HepG2 (cell line): ENCODE data around the gene TTC39C. TPM values are rescaled to one million over a fixed set of nuclear protein-coding genes. Genes with fewer than 3 reads are reported as not detected.

Experiments
- ATAC-seq: fragments of 200-7000 bp; cut with Tn5 transposase; 3 replicates; pipeline ENCODE4 v1.9.1; 2020; ENCODE audit warnings: mild to moderate bottlenecking, moderate library complexity
- BruUV-seq: library from RNA; stranded (reverse); fragments of 400-500 nt; replicated peaks from 2 replicates; lab custom pipeline; 2021; lab: Mats Ljungman, UMichigan
- CTCF ChIA-PET: fragments of 300-600 bp; formaldehyde crosslinking; extraction: SDS; loops from one replicate; lab custom pipeline; 2021; ENCODE audit warnings: low total read pairs, inconsistent platforms, low intra/inter-chr PET ratio; lab: Yijun Ruan, JAX
- POLR2A ChIA-PET: fragments of 350-600 bp; sonication (Branson Sonifier 250); formaldehyde crosslinking; loops from one replicate; lab custom pipeline; 2020; ENCODE audit warnings: antibody characterized with exemption, inconsistent platforms; lab: Yijun Ruan, JAX
- DNase-seq: peaks from one replicate; pipeline ENCODE4 v3.0.0-alpha.2; 2015; ENCODE audit warnings: low spot score
- FAIRE-seq: peaks from 3 replicates; lab custom pipeline; 2011; peaks lifted over from hg19 to GRCh38; lab: Jason Lieb, UNC
- H2AFZ ChIP-seq: one replicate; pipeline ENCODE4 v1.6.1; 2011; ENCODE audit warnings: low read length, inconsistent platforms
- H3K27ac ChIP-seq: fragments of 300-600 bp; 3 replicates; pipeline ENCODE4 v1.8.0; 2011; ENCODE audit warnings: mixed run types, mild to moderate bottlenecking, mixed read lengths, low read length, inconsistent platforms; ENCODE audit not compliant: insufficient read depth; ENCODE audit errors: extremely low read length
- H3K27me3 ChIP-seq, 2 experiments: fragments of 200-600 bp in 1 of 2; 2 replicates in 1 of 2; 3 replicates in 1 of 2; pipeline versions ENCODE4 v1.6.0 to v1.8.0; 2011; ENCODE audit warnings: low read length in 2 of 2, mild to moderate bottlenecking in 2 of 2, moderate library complexity in 2 of 2, inconsistent platforms in 1 of 2; ENCODE audit not compliant: insufficient read depth in 2 of 2, control insufficient read depth in 1 of 2
- H3K36me3 ChIP-seq, 2 experiments: fragments of 200-600 bp in 1 of 2; replicated peaks in 1 of 2; 2 replicates in 1 of 2; 3 replicates in 1 of 2; pipeline versions ENCODE4 v1.5.1 to v1.8.0; 2011; ENCODE audit warnings: low read length in 2 of 2, inconsistent platforms in 1 of 2; ENCODE audit not compliant: insufficient read depth in 2 of 2, control insufficient read depth in 1 of 2
- H3K4me1 ChIP-seq: 2 replicates; pipeline ENCODE4 v1.5.1; 2012; ENCODE audit warnings: low read length, inconsistent platforms; ENCODE audit not compliant: insufficient read depth
- H3K4me2 ChIP-seq: 2 replicates; pipeline ENCODE4 v1.6.0; 2011; ENCODE audit warnings: low read depth, low read length, inconsistent platforms
- H3K4me3 ChIP-seq, 3 experiments: fragments of 200-600 bp in 1 of 3; sonication (generic), shearing (Covaris generic) in 1 of 3; replicated peaks in 1 of 3; 2 replicates each; pipeline ENCODE4 v1.5.1; 2011 to 2016; ENCODE audit warnings: low read length in 3 of 3, inconsistent platforms in 2 of 3, low read depth in 2 of 3, mild to moderate bottlenecking in 2 of 3, control low read depth in 1 of 3, mixed read lengths in 1 of 3; ENCODE audit not compliant: insufficient read depth in 1 of 3
- H3K79me2 ChIP-seq: one replicate; pipeline ENCODE4 v1.6.1; 2011; ENCODE audit warnings: low read length, inconsistent platforms; ENCODE audit not compliant: insufficient read depth
- H3K9ac ChIP-seq: 2 replicates; pipeline ENCODE4 v1.6.0; 2011; ENCODE audit warnings: mild to moderate bottlenecking, low read depth, low read length, inconsistent platforms; ENCODE audit not compliant: insufficient read depth
- H3K9me3 ChIP-seq: 2 replicates; pipeline ENCODE4 v1.5.1; 2012; ENCODE audit warnings: mild to moderate bottlenecking, low read length
- H4K20me1 ChIP-seq: 2 replicates; pipeline ENCODE4 v1.6.0; 2011; ENCODE audit warnings: inconsistent platforms, mild to moderate bottlenecking, low read length, moderate library complexity; ENCODE audit not compliant: insufficient read depth
- GABPA ChIP-seq, 2 experiments: IDR thresholded peaks; 2 replicates each; pipeline ENCODE4 v1.6.1; 2011 to 2016; ENCODE audit warnings: low read depth in 2 of 2, low read length in 1 of 2, missing biosample characterization in 1 of 2, missing genetic modification characterization in 1 of 2
- KAT7 ChIP-seq: IDR thresholded peaks from 2 replicates; pipeline ENCODE4 v1.6.1; 2018; ENCODE audit warnings: borderline replicate concordance, missing compliant biosample characterization
- SIN3B ChIP-seq: fragments of 150-350 bp; IDR thresholded peaks from 2 replicates; pipeline ENCODE4 v1.6.1; 2014; ENCODE audit warnings: low read length
- YEATS2 ChIP-seq: sonication (generic); formaldehyde crosslinking; IDR thresholded peaks from 2 replicates; pipeline ENCODE4 v1.4.0; 2020; ENCODE audit warnings: missing genetic modification reagents, borderline replicate concordance
- ZFP36L1 ChIP-seq: sonication (generic); formaldehyde crosslinking; IDR thresholded peaks from 2 replicates; pipeline ENCODE4 v1.8.0; 2022; ENCODE audit warnings: mild to moderate bottlenecking, missing genetic modification reagents, moderate library complexity
- ZMYM2 ChIP-seq: sonication (generic); formaldehyde crosslinking; IDR thresholded peaks from 2 replicates; pipeline ENCODE4 v1.8.0; 2022; ENCODE audit warnings: mild to moderate bottlenecking, missing genetic modification reagents
- WGBS: methylation state at CpG from one replicate; pipeline ENCODE4 v1.1.6; 2017; ENCODE audit warnings: low lambda C conversion rate; 5-methylcytosine and 5-hydroxymethylcytosine counted together
- in situ Hi-C: cut with HindIII; loops from 2 replicates; pipeline ENCODE4 v1.10.0; 2017; ENCODE audit warnings: low pct_unique_long_range_greater_than_20kb; ENCODE audit not compliant: extremely low pct_ligation_motif_present
- intact Hi-C: fragments of 100-400 bp; cut with micrococcal nuclease; formaldehyde crosslinking; loops from one replicate; pipeline ENCODE4 v1.10.0; 2022; ENCODE audit not compliant: unreplicated experiment
- polyA plus RNA-seq, 8 experiments: library from polyadenylated mRNA; depleted of rRNA in 3 of 8; stranded (reverse) in 7 of 8; unstranded in 1 of 8; fragments of >200 nt; fragmentation: Illumina TruSeq in 4 of 8; extraction: Trizol in 4 of 8; gene quantifications; 2 replicates each; pipeline versions ENCODE4 v1.2.1 to v1.2.3, GENCODE V29; 2011 to 2016; ENCODE audit warnings: low read depth in 4 of 8, missing spikeins in 1 of 8, mixed read lengths in 1 of 8; ENCODE audit not compliant: insufficient read depth in 1 of 8
- total RNA-seq, 5 experiments: library from RNA; depleted of rRNA; stranded (reverse); fragments of >200 nt; fragmentation: Illumina TruSeq; extraction: Trizol; gene quantifications; 2 replicates each; pipeline ENCODE4 v1.2.3, GENCODE V29; 2016; ENCODE audit warnings: low read depth in 1 of 5
- TF ChIP-seq, protein P1 (sequence below), 2 experiments: fragments of 450-650 bp in 1 of 2; sonication (generic) in 1 of 2; formaldehyde crosslinking in 1 of 2; IDR thresholded peaks; 2 replicates each; pipeline versions ENCODE4 v1.6.1 to v1.8.0; 2016 to 2022; ENCODE audit warnings: antibody characterized with exemption in 1 of 2, mild to moderate bottlenecking in 1 of 2, missing genetic modification reagents in 1 of 2
- TF ChIP-seq, protein P2 (sequence below): IDR thresholded peaks from 2 replicates; pipeline ENCODE4 v1.6.1; 2016; ENCODE audit warnings: low read depth, control low read depth

Gene TTC39C
- total and polyA plus RNA-seq, 2 of the 13 experiments (the other 11 are each of a cell fraction or from before 2014, with no cell fraction given), result 19.1 to 25.9 TPM

DNA sequence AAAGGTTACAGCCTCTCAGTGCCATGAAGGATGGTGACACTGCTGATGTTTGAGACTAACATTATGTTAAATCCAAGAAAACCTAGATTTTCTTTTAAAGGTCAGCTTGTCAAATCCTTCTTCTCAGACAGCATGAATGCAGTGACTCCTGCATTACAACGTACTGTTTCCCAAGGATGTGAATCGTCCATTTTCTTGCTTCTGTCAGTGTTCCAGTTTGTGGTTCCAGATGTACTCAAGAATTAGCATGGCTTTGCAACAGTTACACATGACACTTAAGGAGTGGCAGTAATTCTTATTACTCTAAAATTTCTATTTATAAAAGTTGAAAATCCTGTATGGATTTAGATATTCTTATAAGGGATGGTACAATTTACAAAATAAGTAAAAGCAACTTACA, 1.5 kb upstream of the TTC39C start:
- Histone ChIP-seq H3K27me3 (peaks cover 0 to 36% of the 10 kb centered on the region in 2 experiments; a peak in 3 of 5 replicates), H3K4me1 (peaks cover 23% of the 10 kb centered on the region)
- WGBS, result 32% methylated on average over 2 of the region's 2 CpGs
- no peak for TF ChIP-seq ZFP36L1 (CRISPR knock-in tag)
- TF ChIP-seq ZMYM2, result no peak
- TF ChIP-seq, protein P1, sequence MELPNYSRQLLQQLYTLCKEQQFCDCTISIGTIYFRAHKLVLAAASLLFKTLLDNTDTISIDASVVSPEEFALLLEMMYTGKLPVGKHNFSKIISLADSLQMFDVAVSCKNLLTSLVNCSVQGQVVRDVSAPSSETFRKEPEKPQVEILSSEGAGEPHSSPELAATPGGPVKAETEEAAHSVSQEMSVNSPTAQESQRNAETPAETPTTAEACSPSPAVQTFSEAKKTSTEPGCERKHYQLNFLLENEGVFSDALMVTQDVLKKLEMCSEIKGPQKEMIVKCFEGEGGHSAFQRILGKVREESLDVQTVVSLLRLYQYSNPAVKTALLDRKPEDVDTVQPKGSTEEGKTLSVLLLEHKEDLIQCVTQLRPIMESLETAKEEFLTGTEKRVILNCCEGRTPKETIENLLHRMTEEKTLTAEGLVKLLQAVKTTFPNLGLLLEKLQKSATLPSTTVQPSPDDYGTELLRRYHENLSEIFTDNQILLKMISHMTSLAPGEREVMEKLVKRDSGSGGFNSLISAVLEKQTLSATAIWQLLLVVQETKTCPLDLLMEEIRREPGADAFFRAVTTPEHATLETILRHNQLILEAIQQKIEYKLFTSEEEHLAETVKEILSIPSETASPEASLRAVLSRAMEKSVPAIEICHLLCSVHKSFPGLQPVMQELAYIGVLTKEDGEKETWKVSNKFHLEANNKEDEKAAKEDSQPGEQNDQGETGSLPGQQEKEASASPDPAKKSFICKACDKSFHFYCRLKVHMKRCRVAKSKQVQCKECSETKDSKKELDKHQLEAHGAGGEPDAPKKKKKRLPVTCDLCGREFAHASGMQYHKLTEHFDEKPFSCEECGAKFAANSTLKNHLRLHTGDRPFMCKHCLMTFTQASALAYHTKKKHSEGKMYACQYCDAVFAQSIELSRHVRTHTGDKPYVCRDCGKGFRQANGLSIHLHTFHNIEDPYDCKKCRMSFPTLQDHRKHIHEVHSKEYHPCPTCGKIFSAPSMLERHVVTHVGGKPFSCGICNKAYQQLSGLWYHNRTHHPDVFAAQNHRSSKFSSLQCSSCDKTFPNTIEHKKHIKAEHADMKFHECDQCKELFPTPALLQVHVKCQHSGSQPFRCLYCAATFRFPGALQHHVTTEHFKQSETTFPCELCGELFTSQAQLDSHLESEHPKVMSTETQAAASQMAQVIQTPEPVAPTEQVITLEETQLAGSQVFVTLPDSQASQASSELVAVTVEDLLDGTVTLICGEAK (IDR thresholded peaks at IDR 0.05), result no peak
- TF ChIP-seq, protein P1 (CRISPR knock-in tag; IDR thresholded peaks at IDR 0.05), result no peak
- TF ChIP-seq KAT7 (CRISPR knock-in tag), result no peak
- TF ChIP-seq, protein P2, sequence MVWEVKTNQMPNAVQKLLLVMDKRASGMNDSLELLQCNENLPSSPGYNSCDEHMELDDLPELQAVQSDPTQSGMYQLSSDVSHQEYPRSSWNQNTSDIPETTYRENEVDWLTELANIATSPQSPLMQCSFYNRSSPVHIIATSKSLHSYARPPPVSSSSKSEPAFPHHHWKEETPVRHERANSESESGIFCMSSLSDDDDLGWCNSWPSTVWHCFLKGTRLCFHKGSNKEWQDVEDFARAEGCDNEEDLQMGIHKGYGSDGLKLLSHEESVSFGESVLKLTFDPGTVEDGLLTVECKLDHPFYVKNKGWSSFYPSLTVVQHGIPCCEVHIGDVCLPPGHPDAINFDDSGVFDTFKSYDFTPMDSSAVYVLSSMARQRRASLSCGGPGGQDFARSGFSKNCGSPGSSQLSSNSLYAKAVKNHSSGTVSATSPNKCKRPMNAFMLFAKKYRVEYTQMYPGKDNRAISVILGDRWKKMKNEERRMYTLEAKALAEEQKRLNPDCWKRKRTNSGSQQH (CRISPR knock-in tag), result no peak
- TF ChIP-seq SIN3B, result no peak
- TF ChIP-seq GABPA (IDR thresholded peaks at IDR 0.05; ENCODE audit: low read depth, low read length), result no peak
- TF ChIP-seq GABPA (CRISPR knock-in tag; IDR thresholded peaks at IDR 0.05; ENCODE audit: low read depth), result no peak
- TF ChIP-seq YEATS2 (CRISPR knock-in tag), result no peak
- TF ChIP-seq, all 625 proteins: peak for 0
- no peak for DNase-seq
- ChIA-PET CTCF (no interaction called here), POLR2A (no interaction called here)
- H3K9ac ChIP-seq, result no peak overlapping the region
- intact Hi-C loops, result no loop called here
- no TSS peak for BruUV-seq
- no peak overlapping the region for H2AFZ ChIP-seq
- no peak overlapping the region for H3K4me2 ChIP-seq
- H3K4me3 ChIP-seq, result no peak overlapping the region
- no peaks in the 10 kb centered on the region for H3K36me3 ChIP-seq
- no peaks in the 10 kb centered on the region for H4K20me1 ChIP-seq
- H3K79me2 ChIP-seq, result peaks cover 7% of the 10 kb centered on the region
- in situ Hi-C loops, result no loop called here
- FAIRE-seq, result no peak
- no peaks in the 10 kb centered on the region for H3K9me3 ChIP-seq
- no peak for ATAC-seq
- no peak overlapping the region for H3K27ac ChIP-seq
